Liver (tissue), 3 donors: ENCODE measurements around the gene SLC25A13.

ENCODE experiments used
- RXRA ChIP-seq, 2 donors: IDR thresholded peaks; 2 replicates each; pipeline ENCODE4 v1.6.1; 2017 to 2018; ENCODE audit warnings: antibody characterized with exemption in 2 of 2, mild to moderate bottlenecking in 1 of 2
- TAF1 ChIP-seq: conservative IDR thresholded peaks from 2 replicates; pipeline ENCODE4 v1.6.1; 2016; ENCODE audit warnings: antibody characterized with exemption, mild to moderate bottlenecking
- TF ChIP-seq, protein P1 (sequence below): fragments of 150-350 bp; IDR thresholded peaks from 2 replicates; pipeline ENCODE4 v1.5.1; 2017; ENCODE audit warnings: improper control_type of control experiment, low read depth, low read length; ENCODE audit not compliant: missing input control
- donor health status: healthy.
- donor health status: healthy.

DNA sequence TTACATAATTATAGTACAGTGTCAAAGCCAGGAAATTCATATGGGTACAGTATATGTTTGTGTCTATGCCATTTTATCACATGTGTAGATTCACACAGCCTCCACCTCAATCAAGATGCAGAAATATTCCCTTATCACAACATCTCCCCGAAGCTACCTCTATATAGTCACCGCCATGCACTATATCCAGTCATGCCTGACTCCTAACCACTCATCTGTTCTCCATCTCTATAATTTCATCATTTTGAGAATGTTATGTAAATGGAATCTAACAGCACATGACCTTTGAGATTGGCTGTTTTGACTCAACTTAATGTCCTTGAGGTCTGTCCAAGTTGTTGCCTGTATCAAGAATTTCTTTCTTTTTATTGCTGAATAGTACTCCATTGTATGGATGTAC lies 22.3 kb upstream of the SLC25A13 start:
- TF ChIP-seq TAF1 (no peak), RXRA (IDR thresholded peaks at IDR 0.05) (no peak)
- TF ChIP-seq, protein P1, sequence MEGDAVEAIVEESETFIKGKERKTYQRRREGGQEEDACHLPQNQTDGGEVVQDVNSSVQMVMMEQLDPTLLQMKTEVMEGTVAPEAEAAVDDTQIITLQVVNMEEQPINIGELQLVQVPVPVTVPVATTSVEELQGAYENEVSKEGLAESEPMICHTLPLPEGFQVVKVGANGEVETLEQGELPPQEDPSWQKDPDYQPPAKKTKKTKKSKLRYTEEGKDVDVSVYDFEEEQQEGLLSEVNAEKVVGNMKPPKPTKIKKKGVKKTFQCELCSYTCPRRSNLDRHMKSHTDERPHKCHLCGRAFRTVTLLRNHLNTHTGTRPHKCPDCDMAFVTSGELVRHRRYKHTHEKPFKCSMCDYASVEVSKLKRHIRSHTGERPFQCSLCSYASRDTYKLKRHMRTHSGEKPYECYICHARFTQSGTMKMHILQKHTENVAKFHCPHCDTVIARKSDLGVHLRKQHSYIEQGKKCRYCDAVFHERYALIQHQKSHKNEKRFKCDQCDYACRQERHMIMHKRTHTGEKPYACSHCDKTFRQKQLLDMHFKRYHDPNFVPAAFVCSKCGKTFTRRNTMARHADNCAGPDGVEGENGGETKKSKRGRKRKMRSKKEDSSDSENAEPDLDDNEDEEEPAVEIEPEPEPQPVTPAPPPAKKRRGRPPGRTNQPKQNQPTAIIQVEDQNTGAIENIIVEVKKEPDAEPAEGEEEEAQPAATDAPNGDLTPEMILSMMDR, result no peak
